GM10248 (cell line): ENCODE measurements around the gene ABCC2.
"Not testable (repeated sequence)": the region's sequence is repeated elsewhere in the genome, so short reads cannot be mapped to it uniquely, and the experiment has no call there.

Experiments
- CTCF ChIA-PET: fragments of 300-600 bp; sonication (Branson Sonifier 250); formaldehyde crosslinking; extraction: SDS; loops from one replicate; lab custom pipeline; 2021; ENCODE audit warnings: antibody characterized with exemption; lab: Yijun Ruan, JAX
- POLR2A ChIA-PET: fragments of 350-650 bp; sonication (Branson Sonifier 250); formaldehyde crosslinking; extraction: SDS; loops from one replicate; lab custom pipeline; 2020; ENCODE audit warnings: antibody characterized with exemption; lab: Yijun Ruan, JAX
- DNase-seq: peaks from one replicate; pipeline ENCODE4 v3.0.0; 2012; ENCODE audit errors: extremely low spot score
- TF ChIP-seq, protein P1 (sequence below): IDR thresholded peaks from 2 replicates; pipeline ENCODE4 v1.5.1; 2012; ENCODE audit warnings: mild to moderate bottlenecking, low read depth; ENCODE audit errors: extremely low read depth, missing control alignments, control extremely low read depth

The ABCC2 gene

DNA sequence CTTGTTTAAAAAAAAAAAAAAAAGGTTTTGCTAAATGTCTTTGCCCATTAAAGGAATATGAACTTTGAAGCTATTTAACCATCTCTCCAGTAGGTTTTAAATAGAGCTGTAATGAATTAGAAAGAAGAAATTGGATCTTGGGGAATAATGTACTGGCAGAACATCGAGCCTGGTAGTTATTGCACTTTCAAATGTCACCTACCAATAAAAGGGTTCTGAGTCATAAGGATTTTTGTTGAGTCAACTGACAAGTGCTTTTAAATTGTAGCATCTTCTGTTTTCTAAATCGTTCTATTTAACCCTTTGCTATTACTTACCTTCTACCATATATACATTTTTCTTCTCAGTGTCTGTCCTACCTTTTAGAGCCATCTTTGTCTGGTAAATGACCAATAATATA lies 39.7 kb upstream of the ABCC2 start:
- DNase-seq: no peak
- ChIA-PET CTCF (interaction anchor here (0.7 to 2.0 kb wide), 3 partner anchors 10 to 517 kb away, joined by 3 to 13 read pairs (median 6); partner anchors contain the start of genes COX15 and CUTC), POLR2A (no interaction called here)
- TF ChIP-seq, protein P1, sequence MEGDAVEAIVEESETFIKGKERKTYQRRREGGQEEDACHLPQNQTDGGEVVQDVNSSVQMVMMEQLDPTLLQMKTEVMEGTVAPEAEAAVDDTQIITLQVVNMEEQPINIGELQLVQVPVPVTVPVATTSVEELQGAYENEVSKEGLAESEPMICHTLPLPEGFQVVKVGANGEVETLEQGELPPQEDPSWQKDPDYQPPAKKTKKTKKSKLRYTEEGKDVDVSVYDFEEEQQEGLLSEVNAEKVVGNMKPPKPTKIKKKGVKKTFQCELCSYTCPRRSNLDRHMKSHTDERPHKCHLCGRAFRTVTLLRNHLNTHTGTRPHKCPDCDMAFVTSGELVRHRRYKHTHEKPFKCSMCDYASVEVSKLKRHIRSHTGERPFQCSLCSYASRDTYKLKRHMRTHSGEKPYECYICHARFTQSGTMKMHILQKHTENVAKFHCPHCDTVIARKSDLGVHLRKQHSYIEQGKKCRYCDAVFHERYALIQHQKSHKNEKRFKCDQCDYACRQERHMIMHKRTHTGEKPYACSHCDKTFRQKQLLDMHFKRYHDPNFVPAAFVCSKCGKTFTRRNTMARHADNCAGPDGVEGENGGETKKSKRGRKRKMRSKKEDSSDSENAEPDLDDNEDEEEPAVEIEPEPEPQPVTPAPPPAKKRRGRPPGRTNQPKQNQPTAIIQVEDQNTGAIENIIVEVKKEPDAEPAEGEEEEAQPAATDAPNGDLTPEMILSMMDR: no peak

DNA sequence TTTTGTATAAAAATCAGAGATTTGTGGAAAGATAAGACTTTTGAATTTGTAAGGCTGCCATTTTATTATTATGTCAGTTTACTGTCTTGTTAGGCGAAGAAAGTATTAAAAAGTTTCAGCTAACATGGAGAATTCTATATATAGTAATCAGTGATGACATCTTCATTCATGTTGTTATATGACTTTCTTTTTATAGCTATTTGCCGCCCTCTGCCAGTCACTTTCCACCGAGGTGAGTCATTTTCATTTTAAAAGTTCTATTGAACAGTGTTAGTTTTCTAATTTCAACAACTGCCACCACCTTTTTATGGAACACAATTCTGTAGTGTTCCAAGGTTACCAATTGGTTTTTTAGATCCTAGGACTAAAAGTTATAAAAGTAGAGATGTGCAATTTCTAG lies 38.6 kb upstream of the ABCC2 start:
- TF ChIP-seq, protein P1: no peak
- CTCF ChIA-PET: interaction anchor here (1.8 to 2.0 kb wide), 2 partner anchors 9 to 11 kb away, joined by 6 to 13 read pairs; partner anchors contain the start of genes COX15 and CUTC
- no peak for DNase-seq
- POLR2A ChIA-PET: no interaction called here

DNA sequence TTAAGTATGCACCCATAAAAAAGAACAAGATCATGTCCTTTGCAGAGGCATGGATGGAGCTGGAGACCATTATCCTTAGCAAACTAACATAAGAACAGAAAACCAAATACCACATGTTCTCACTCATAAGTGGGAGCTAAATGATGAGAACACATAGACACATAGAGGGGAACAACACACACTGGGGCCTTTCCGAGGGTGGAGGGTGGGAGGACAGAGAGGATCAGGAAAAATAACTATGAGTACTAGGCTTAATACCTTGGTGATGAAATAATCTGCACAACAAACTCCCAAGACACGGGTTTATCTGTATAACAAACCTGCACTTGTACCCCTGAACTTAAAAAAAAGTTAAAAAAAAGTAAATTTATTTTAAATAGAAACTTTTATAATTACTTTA lies 36.3 kb upstream of the ABCC2 start:
- DNase-seq, POLR2A ChIA-PET: not testable (repeated sequence)
- CTCF ChIA-PET: interaction anchor here (1.3 kb wide), 1 partner anchor 20 kb away, joined by 3 read pairs; no protein-coding TSS in a partner anchor

DNA sequence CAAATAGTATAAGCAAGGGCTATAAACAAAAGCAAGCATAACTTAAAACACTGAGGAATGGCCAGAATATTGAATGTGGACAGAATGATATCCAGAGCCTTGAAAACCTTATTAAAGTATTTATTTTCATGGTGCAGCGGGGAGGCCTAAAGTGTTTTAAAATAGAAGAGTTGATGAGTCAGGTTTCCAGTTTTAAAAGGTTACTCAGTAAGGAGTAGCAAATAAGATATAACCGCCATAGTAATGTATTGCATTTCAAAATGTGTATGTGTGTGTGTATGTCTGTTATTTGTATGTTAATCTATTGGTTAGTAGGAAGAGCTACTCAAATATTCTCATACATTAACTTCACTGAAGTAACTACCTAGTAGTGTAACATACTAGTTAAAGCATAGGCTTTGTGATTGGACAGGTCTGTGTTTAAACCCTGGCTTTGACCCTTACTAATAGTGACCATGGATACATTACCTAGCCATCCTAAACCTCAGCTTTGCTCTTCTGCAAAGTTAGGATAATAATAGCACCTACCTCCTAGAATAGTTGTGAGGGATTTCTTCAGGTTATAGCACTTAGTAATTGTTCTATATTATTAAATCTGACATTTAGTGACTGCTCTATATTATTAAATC lies 33.5 kb upstream of the ABCC2 start:
- no peak for DNase-seq
- POLR2A ChIA-PET: no interaction called here
- CTCF ChIA-PET: interaction anchor here (1.0 to 1.6 kb wide), 2 partner anchors 17 to 313 kb away, joined by 4 read pairs; partner anchors contain the start of genes COX15 and CUTC

DNA sequence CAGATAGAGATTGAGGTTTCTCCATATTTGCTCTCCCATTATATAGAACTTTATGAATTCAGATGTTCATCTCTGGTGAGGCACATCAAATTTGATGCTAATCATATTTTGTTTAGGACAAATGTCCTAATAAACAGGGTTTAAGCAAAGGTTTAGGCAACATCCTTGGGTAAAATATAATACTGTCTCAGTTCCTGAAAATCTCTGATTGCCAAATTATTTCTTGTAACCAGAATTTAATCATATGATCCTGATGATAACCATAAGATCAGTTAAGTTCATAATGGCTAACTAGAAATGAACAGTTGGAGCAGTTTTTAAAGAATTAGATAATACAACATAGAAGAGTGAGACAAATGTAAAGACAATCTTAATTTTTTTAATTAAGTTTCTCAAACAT lies 31.8 kb upstream of the ABCC2 start:
- no peak for DNase-seq
- CTCF ChIA-PET: no interaction called here
- POLR2A ChIA-PET: no interaction called here
- TF ChIP-seq, protein P1: no peak

More for the DNA sequence above, 33.5 kb upstream of the ABCC2 start:
- TF ChIP-seq, protein P1: no peak

DNA sequence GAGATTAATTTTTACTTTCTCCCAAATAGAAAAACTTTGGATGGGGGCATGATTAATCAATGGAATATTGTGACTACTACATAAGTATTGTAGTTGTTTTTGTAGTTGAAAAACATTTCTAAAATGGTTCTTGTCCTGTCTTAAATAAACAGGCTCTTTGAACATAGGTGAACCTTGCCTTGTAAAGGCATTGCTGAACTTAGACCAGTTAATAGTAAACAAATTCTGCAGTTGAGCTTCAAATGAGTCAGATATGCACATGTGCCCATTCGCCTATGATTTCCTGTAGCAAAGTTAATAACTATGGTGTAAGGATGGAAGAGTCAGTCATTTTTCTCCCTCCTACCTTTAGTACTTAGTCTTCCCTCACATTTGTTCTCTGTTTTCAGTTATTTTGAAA lies 27.8 kb upstream of the ABCC2 start:
- no peak for DNase-seq
- POLR2A ChIA-PET: no interaction called here
- TF ChIP-seq, protein P1: no peak
- CTCF ChIA-PET: no interaction called here

DNA sequence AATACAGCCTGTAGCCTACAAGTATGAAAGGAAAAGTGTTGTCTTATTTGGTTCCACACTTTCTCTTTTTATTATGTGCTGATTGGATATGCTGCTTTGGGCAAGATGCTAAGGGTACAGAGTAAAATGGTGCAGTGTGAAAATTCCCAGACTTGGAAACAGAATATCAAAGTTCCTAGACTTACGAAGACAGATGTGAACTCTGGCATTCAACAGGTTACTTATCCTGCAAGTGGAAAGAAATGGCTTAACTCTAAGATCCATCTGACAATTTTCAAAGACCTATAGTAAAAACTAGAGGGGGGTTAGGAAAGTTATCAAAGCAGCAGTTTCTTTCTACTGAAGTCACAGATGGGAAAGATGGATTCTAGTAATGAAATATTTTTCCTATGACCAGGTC lies 26.3 kb upstream of the ABCC2 start:
- TF ChIP-seq, protein P1: no peak
- ChIA-PET CTCF (no interaction called here), POLR2A (no interaction called here)
- no peak for DNase-seq
